Activated CD8-positive, alpha-beta memory T cell treated with anti-CD3 and anti-CD28 coated beads, Interleukin-2, amount 50 U/mL, for 24 hours (primary cell): ENCODE data around the gene SAMD10.

ENCODE experiments used
- DNase-seq: peaks from one replicate; pipeline ENCODE4 v3.0.0-alpha.2; 2020; ENCODE audit errors: extremely low read depth

SAMD10 gene

GRCh38 chr20:63956664-63957003 is 22.8 kb downstream of the SAMD10 start:
- no peak for DNase-seq

GRCh38 chr20:63955827-63956663 is 23.4 kb downstream of the SAMD10 start, which contains the start of gene UCKL1:
Gene UCKL1, minus strand, starts transcription at chr20:63956416. Its CDS starts 44 bp downstream, at chr20:63956372.
- DNase-seq = no peak

GRCh38 chr20:63955281-63955826 is 24.1 kb downstream of the SAMD10 start:
- DNase-seq = no peak

- no peak for DNase-seq
Measured at GRCh38 chr20:63953764-63954429, 25.5 kb downstream of the SAMD10 start.

- DNase-seq = no peak
Measured at GRCh38 chr20:63952769-63953168, 26.7 kb downstream of the SAMD10 start.

DNA sequence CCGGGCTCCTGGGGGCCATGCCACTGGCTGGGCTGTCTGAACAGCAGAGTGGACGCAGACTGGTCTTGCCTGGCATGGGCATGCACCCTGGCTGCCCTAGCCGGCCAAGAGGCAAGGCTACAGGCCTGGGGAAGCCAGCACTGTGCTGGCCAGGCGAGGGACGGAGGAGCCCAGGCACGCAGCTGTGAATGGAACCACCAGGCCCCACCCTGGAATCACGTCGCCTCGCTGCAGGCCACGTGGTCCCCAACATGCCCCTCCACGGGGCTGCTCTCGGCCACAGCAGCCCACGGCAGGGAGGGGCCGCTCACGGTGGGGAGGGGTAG is 27.3 kb downstream of the SAMD10 start:
- DNase-seq = no peak

DNA sequence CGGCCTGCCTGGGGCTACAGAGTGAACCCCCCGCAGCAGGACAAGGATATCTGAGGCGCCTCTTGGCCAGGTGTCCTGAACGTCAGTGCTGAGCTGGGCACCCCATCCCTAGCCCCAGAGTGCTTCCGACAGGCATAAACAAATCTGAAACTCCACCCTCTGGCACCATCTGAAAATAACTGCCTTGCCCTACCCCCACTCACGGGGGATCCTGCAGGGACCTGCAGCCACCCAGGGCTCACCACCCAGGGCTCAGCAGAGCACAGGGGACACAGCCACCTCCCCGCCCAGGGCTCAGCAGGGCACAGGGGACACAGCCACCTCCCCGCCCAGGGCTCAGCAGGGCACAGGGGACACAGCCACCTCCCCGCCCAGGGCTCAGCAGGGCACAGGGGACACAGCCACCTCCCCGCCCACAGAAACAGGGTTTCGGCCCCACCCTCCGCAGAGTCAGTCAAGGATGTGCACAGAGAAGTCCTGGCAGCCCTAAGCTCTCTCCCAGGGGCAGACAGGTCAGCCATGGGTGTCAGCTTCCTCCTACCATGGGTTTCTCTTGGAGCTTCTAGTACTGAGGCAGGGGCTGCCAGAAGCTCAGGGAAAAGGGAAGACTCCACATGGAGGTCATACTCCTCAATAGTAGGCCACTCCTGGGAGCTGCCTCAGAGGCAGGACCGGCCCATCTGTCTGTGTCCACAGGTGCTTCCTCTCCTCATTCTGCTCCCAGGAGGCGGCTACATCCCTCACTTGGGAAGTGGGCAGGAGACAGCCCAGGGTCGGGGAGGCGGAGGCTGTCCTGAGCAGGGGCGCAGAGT is 27.8 kb downstream of the SAMD10 start:
- no peak for DNase-seq

DNA sequence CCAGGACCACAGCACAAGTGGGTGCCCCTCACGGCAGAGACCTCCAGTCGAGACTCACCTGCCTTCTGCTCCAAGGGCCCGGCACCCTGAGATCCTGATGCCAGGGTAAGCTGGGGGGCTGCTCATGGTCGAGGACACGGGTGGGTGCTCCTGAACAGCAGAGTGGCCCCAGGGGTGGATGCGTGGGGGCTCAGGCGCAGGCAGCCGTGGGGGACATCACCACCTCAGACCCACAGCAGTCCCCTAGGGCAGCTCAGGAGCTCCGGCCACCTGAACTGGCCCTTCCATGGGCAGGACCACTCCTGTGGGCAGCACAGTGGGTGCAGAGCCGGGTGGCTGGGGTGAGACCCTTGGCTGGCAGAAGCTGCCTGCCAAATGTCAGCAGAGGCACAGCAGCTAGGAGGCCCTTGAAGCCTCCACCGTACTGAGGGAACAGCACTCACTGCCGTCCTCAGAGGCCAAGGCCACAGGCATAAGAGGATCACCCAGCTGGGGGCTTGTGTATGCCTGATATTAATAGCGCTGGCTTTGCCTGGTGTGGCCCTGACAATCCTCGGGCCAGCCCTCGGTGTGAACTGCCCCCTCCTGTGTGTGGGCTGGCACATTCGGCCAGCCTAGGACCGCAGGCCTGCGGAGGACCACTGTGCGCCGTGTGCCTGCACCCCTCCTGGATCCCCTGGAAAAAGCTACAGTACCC is 28.6 kb downstream of the SAMD10 start:
- DNase-seq = no peak

DNA sequence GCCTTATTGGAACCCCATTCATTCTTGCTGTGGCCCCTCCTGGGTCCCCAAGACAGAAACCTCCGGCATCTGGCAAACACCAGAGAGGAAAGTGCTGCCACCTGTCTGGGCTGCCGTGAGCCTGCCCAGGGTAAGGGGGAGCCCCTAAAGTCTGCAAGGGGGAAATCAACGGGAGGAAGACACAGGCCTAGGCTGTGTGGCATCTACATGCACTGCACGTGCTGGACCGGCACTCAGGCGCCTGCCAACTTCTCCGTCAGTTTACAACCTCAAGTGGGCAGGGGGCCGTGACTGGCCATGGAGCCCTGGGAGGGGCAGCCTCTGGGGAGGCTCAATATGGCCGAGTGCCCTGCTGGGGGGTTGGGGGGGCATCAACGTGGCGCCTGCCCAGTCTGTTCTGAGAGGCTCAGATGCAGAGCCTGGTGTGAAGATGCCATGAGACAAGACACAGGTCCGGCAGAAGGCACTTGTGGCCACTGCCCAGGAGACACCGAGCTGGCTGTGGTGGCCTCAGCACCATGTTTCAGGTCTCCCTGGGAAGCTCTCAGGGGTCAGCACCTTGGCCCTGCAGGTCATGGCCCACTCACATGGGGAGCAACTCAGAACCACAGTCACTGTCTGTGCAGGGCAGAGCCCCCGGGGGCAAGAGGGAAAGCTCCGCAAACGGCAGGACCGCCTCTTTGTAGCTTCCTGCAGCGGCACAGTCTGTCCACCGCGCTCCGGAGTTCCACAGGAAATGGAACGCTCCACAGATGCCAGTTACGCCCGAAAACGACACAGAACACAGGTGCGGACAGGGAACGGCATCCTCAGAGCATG is 31.6 kb downstream of the SAMD10 start:
- DNase-seq = no peak

- DNase-seq = no peak
Measured at GRCh38 chr20:63946986-63947637, 32.3 kb downstream of the SAMD10 start.

GRCh38 chr20:63945921-63946920 is 33.2 kb downstream of the SAMD10 start:
- no peak for DNase-seq

- no peak for DNase-seq
Measured at GRCh38 chr20:63945031-63945658, 34.3 kb downstream of the SAMD10 start.

GRCh38 chr20:63944078-63944941 is 35.1 kb downstream of the SAMD10 start:
- no peak for DNase-seq

DNA sequence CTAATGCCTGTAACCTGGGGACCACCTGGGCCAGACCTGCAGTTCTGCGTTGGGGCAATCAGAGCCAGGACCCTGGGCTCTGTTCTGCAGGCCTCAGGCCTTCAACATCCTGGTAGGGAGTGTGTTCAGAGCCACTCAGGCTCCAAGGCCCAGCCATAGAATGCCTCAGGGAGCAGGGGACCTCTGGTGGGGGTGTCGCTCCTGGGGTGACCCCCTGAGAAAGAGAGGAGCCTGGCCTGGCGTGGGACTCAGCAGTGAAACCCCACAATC is 35.7 kb downstream of the SAMD10 start:
- no peak for DNase-seq

DNA sequence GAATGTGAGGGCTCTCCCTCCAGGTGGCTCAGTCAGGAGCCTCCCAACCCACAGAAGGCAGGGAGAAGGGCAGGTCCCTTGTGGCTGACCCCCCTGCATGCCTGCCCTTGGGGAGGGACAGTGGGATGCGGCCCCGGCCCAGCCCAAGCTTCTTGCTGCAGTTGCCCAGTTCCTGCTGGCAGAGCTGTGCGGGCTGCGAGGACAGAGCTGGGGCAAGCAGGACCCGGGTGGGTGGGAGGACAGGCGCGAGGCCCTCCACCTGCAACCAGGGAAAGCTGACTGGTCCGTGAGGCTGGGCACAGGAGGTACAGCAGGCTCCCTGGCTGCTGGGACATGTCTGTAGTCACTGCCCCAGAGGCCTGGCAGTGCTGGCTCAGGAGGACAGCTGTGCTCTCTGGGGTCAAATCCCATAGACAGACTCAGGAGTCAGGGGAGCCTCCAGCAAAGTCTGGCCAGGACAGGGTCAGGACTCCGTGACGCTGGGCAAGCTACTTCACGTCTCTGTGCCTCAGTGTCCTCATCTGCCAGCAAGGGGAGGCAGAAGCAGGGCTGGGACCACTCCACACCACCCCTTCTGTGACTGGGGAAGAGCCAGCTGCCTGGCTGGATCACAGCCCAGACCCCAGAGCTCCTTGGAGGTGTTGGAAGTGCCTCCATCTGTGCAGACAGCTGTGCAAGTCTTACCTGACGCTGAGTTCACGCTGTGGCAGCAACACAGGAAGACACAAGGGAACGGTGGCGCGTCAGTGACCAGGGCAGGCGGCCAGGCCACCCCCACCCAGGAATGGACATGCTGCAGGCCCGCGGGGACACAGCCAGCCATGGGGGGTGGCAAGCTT is 36.3 kb downstream of the SAMD10 start:
- DNase-seq = no peak

- no peak for DNase-seq
Measured at GRCh38 chr20:63942250-63942951, 37.0 kb downstream of the SAMD10 start.
